Fibroblast of skin of scalp (primary cell): ENCODE measurements around the gene PRDM9.
"Not testable (repeated sequence)": the region's sequence is repeated elsewhere in the genome, so short reads cannot be mapped to it uniquely, and the experiment has no call there.

Source experiments
- DNase-seq: peaks from one replicate; pipeline ENCODE4 v3.0.0-alpha.2; 2013

PRDM9 gene

GRCh38 chr5:23527216-23527920 is 20.0 kb downstream of the PRDM9 start:
- DNase-seq: not testable (repeated sequence)

- no peak for DNase-seq
Observed at GRCh38 chr5:23528677-23529076, 21.3 kb downstream of the PRDM9 start.

- DNase-seq: no peak
Observed at GRCh38 chr5:23530571-23530970, 23.2 kb downstream of the PRDM9 start.

GRCh38 chr5:23571059-23571458 is 63.6 kb downstream of the PRDM9 start:
- no peak for DNase-seq
